NT2/D1 (cell line): ENCODE data around the gene ZNF496.

Source experiments
- YY1 ChIP-seq: IDR thresholded peaks from 2 replicates; pipeline ENCODE4 v1.6.1; 2011; ENCODE audit not compliant: insufficient read length, insufficient read depth
- ZNF274 ChIP-seq: IDR thresholded peaks from 2 replicates; pipeline ENCODE4 v1.6.1; 2011; ENCODE audit warnings: mild to moderate bottlenecking, low read depth, low read length

DNA sequence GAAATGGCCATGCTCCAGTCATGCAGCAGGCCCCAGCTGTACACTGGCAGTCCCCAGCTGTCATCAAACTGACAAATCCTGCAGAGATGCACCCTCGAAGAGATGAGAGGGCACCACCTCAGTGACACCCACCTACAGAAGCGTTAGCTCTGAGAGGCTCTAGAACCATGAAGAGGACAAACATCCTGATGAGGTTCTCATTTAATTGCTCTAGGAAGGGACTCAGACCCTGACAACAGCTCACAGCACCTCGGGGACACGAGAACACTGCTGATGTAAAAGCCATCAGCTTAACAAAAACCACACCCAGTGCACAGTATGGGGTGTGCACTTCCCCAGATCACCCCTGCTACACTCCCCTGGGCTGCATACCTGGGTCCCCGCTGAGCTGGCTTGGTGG is 3.4 kb downstream of the ZNF496 start:
- no peak for TF ChIP-seq YY1
- no peak for TF ChIP-seq ZNF274
